Myocyte (in vitro differentiated cells): ENCODE measurements around the gene PLA2G4E. TPM values are rescaled to one million over a fixed set of nuclear protein-coding genes. Genes with fewer than 3 reads are reported as not detected.

Source experiments
- DNase-seq: peaks from one replicate; pipeline ENCODE4 v3.0.0-alpha.2; 2012; ENCODE audit warnings: low read depth
- total RNA-seq: library from RNA; depleted of rRNA; stranded (reverse); fragments of >200 nt; gene quantifications from 2 replicates; pipeline ENCODE4 v1.2.3, GENCODE V29; 2014

The PLA2G4E gene
- total RNA-seq, 1 donor from 2014 or later = not detected

DNA sequence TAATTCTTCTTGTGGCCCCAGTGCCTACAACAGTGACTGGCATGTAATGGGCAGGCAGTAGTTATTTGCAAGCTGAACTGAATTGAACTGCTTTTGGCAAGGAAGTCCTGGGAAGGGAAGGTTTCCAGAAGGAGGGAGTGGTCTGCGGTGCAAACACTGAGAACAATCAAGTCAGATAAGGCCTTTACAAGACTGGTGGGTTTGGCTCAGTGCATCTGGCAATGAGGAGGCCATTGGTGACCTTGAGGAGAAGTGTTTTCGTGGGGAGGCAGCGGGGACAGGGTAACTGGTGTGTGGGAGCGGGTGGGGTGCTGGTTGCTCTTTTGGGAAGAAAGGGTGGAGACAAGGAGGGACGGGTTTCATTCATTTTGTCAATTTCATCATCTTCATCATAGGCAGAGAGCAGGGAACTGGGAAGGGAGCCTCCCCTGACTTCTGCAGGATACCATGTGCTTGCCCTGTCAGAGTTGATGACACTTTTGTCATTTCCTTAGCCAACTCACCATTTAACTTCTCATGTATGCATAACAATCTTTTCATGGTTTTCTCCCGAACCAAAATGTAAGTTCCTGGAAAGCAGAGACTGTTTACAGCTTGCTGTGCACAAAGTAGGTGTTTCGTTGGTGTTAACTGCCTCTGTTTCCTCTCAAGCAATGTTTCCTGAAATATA is 40.1 kb downstream of the PLA2G4E start:
- DNase-seq = no peak

DNA sequence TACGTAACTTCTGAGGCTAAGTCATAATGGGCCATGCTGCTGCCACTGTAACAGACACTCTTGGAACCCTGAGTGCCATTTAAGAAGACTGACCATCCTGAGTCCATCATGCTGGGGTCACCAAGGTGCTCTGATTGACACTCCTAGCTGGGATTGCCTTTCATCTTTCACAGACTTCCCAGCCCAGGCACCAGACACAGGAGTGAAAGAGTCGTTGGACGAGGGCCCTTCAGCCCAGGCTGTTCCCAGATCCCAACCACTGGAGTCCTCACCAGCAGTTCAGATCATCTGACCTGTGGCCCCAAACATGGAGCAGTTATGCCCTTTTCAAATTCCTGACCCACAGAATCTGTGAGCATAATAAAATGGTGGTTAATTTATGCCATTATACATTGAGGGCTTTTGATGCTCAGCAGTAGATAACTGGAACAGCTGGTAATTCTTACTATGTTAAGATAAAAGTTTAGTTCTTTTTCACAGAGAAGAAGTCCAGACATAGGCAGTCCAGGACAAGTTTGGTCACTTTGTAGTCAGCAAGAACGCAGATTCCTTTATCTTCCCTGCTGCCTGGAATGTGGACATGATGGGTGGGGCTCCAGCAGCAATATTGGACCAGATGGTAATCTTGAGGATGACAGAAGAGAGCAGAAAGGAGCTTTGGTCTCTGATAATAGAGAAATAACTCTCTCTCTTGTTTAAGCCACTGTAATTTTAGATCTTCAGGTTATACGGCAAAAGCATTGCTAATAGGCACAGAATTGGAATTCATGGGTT is 41.2 kb downstream of the PLA2G4E start:
- DNase-seq = no peak

DNA sequence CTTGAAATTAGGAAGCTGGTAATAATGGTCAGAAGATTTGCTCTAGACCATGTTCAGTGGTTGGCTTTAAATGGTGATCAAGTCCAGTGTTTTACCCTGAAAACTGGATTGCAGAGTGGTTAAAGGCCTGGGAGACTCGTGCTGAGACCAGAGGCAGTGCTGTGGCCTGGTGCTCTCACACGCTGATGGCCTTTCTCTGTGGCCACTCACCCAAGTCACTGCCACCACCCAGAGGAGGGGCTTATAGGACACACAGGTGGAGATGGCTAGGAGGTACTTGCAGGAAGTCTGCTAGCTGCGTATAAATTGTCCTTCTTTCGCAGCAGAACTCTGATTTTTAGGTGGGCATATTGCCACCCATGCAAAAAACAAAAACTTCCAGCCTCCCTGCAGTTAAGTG is 42.3 kb downstream of the PLA2G4E start:
- no peak for DNase-seq

DNA sequence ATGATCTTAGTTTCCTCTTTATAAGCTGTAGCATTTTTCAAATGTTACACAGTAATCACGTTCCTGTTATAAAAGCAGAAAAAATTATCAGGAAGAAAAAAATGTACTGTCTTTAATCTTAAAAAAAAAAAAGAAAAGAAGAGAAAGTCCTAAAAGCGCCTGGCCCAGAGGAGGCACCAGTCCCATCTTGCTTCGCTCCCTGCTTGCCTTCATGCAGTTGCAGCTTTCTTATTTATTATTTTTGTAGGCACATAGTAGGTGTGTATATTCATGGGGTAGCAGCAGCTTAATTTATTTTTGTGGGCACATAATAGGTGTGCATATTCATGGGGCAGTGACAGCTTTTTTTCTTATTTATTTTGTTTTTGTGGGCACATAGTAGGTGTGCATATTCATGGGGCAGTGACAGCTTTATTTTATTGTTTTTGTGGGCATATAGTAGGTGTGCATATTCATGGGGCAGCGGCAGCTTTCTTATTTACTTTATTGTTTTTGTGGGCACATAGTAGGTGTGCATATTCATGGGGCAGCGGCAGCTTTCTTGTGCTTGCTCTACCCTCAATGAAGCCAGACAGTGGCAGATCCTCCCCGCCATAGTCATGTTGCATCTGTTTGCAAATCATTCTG is 43.0 kb downstream of the PLA2G4E start:
- DNase-seq = no peak

DNA sequence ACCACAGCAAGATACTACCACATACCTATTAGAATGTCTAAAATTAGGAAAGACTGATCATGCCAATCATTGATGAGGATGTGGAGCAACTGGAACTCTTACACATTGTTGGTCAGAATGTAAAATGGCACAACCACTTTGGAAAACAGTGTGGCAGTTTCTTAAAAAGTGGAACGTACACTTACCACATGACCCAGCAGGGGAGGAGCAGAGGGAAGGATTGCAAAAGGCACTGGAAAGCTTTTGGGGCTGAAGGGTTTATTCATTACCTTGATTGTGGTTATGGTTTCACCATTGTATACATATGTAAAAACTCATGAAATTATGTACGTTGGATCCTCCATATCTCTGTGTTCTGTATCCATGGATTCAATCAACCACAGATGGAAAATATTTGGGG is 45.2 kb downstream of the PLA2G4E start:
- no peak for DNase-seq

DNA sequence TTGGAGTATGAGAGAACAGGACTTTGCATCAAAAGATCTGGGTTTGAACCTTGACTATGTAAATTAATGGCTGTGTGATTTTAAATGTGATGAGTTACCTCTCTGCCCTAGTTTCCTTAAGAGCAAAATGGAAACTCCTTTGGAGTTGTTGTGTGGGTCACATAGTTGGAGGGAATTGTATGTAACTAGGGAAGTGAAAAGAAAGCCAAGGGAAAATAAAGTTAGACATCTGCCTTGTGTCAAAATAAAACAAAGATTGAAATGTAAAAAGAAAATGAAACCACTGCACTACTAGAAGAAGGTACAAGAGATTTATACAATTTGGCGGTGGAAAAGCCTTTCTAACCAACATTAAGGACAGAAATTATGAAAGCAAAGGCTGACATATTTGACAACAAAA is 46.8 kb downstream of the PLA2G4E start:
- DNase-seq = no peak

DNA sequence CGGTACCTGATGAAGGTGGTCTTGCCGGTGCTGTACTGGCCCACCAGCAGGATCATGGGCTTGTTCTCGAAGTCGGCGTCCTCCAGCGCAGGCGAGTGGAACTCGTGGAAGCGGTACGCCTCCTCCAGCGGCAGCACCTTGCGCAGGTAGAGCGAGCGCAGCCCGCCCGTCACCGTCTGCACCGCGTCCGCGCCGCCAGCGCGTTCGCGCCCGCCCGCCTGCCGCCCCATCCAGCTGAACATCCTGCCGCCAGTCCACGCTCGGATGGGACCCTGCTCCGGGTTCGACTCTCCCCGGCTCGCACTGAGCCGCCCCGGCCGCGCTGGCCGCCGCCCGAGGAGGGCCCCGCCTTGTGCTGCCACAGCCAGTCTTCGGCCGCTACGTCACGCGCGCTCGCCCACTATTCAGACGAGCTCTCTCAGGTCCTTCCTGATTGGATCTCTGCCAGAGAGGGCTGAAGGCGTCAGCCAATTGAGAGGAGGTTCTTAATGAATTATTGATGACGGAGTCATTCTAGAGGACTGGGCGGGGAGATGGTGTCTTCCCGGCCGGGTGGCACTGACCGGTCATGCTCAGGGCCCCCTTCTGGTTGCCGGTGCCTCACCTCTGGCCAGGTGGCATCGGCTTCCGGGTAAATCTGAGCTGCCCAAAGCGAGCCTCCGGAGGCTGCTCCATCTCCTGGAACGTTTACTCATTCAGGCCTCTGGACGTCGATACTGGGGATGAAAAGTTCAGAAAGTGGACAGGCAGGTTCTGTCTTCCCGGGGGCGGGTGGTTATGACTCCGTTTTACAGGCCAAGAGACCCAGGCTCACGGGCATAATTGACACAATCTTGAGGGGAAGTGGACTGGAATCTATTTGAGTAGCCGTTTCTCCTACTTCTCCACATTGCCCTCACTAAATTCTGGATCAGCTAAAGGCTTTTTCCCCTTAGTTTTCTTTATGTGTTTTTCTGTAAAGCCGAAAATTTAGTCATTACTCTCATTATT is 48.3 kb downstream of the PLA2G4E start, which contains the start of gene EHD4:
Gene EHD4, minus strand, starts transcription at position 305 of the 990 bp plus-strand sequence. Its CDS starts 63 bp downstream, at position 242.
- DNase-seq = peak; percentile 100

DNA sequence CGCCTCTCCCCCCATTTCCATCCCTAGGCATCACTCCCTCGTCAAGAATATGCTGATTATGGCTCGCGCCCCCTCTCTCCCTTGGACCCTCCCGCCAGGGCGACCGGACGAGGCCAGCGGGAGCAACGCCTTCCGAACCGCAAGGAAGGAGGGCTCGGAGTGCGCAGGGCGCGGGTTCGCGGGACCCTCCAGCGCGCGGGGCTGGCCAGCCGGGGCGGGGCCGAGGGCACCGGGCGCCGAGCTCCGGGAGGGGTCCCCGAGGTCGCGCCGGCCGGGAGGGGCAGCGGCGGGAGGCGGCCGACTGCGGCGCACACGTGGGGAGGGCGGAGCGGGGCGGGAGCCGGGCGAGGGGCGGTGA is 49.0 kb downstream of the PLA2G4E start:
- no peak for DNase-seq

DNA sequence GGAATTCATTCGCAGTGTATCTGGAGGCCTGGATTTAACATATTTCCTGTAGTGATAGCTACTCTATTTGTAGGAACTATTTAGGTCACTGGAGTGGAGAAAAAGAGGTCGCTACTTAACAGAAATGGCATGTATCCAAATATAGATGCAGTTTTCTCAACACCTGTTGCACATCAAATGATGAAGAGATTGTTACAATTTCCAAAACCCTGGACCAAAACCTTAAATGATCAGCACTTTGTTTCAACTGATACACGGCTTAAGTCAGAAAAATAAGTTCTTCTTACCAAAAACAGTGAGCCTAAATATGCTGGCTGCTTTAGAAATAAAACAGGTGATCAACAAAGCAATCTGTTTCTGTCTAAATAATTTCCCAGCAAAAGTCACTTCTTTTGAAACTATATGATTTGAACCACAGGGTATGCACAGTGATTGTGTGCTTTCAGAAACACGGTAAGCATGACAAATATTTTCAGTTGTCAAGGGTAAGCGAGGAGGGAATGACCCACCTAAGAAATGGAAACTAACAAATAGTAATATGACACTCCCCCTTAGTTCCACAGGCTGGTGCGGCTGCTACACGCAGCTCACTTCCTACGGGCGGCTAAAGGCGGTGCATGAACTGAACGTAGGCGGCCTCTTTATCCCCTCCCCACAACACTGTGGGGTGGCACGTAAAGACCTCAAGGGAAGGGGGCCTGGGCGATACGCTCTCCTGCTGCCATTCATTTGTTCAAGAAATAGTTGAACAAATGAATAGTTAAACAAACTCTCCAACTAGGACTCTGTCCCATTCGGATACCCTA is 49.5 kb downstream of the PLA2G4E start:
- DNase-seq = peak; percentile 61

DNA sequence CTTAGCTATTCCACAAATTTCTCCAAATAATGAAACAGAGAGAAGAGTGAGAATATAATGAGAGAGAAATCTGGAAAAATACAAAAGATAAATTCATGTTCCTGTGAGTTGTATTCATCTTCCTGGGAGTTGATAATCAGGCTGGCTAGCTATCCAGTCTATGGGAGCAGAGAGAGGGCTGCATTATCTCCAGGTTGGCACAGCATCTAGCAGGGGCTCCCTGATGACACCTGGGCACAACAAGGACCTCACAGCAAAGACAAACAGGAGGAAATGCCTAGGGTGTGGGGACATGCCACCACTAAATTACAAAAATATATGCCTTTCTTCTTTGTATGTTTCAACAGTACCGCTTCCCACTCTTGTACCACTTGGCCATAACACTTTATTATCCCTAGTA is 50.4 kb downstream of the PLA2G4E start:
- no peak for DNase-seq

DNA sequence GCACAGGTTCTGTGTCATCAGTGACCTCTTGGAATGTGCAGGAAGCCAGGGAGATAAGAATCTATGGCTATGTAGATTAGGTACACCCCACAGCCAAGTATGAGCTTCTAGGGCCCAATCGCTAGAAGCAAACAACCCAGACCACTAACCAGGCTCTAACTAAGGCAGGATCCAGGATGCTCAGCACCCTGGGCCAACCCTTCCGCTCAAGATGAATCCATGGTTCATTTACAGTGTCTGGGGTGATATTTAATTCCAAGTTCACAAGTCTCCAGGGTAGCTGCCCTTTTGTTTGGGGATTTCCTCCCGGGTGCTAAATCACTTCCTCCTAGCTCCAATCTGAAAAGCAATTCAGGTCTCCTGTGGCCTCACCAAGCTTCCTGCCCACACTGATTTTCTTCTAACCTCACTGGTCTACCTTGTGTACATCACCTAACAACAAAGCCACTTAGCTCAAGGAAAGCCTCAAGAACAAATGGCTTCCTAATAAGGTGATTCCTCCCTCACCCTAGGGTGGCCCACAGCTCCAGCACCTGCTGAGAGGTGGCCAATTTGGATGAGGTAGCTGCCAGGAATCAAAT is 50.9 kb downstream of the PLA2G4E start:
- no peak for DNase-seq

DNA sequence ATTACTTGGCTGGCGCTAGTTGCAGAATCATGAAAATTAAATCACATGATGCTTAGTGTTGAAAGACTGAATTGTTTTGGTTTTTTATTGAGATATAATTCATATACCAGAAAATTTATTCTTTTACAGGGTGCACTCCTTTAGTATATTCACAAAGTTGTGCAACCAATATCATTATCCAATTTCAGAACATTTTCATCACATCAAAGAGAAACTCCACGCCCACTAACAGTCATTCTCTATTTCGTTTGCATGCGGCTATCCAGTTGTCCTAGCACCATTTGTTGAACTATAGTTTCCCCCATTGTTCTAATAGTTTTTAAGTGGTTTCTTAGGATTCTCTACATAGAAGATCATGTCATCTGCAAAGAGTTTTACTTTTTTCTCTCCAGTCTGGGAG is 52.1 kb downstream of the PLA2G4E start:
- DNase-seq = no peak

DNA sequence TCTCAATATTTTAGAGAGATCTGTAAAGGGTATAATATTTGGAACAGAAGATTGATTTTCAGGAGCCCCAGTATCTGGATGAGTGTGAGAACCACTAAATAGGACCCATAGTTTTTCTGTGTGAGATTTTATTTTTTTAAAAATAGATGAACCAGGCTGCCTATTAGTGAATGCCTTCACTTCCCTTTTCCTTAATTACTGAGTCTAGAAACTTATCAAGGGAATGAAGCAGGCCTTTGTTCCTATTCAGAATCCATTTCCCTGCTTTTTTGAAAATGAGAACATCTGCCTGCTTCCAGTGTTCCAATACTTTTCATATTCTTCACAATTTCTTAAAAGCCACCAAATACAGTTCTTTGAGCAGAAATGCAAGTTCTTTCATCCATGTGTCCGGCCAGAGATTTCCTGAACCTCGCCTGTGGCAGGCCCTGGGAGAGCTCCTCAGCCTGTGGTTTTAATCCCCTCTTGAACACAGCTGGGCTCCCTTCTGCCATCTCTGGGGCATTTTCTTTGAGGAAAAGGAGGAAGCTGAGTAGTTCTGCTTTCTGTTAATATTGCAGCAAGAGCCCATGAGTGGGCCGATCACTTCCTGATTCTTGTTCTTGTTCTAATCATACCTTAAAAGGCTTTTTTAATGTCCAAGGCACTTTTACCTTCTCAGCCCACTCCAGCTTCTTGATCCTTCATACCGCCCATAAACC is 53.2 kb downstream of the PLA2G4E start:
- peak; percentile 26 for DNase-seq

DNA sequence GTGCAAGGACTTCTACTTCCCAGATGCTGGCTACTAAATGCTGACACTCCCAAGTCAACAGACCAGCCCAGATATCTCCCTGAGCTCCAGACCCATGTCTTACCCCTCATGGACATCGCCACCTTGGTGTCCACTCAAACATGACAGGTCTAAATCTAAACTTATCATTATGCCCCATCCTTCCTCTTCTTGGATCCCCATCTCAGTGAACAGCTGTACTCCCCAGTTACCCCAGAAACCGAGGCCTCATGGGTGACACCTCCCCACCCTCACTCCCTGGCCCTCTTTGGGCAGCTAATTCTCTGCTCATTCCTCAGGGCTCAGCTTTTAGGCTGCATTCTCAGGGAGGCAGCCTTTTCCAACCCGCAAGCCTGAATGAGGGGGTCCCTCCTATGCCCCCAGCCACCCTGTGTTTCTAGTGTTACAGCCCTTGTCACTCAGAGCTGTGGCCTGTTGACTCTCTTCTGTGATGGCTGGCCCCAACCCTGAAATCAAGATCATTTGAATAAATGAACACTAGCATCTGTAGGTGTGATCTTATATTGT is 53.8 kb downstream of the PLA2G4E start:
- DNase-seq = no peak

DNA sequence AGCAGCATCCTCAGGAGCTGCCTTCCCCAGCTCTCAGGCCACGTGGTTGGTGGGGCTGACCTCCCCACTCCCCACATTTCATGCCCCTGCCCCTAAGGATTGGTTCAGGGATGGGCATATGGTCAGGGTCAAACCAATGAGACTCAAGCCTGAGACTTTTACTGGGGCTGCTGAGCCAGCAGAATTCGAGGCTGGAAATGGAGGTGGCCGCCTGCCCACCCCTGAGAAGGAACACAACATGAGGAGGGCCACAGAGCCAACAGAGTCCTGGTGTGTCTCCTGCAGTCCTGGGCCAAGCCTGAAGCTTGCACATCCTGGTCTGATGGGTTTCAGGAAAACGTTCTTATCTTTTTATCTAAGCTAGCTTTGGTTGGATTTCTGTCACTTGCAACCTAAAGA is 54.4 kb downstream of the PLA2G4E start:
- no peak for DNase-seq

DNA sequence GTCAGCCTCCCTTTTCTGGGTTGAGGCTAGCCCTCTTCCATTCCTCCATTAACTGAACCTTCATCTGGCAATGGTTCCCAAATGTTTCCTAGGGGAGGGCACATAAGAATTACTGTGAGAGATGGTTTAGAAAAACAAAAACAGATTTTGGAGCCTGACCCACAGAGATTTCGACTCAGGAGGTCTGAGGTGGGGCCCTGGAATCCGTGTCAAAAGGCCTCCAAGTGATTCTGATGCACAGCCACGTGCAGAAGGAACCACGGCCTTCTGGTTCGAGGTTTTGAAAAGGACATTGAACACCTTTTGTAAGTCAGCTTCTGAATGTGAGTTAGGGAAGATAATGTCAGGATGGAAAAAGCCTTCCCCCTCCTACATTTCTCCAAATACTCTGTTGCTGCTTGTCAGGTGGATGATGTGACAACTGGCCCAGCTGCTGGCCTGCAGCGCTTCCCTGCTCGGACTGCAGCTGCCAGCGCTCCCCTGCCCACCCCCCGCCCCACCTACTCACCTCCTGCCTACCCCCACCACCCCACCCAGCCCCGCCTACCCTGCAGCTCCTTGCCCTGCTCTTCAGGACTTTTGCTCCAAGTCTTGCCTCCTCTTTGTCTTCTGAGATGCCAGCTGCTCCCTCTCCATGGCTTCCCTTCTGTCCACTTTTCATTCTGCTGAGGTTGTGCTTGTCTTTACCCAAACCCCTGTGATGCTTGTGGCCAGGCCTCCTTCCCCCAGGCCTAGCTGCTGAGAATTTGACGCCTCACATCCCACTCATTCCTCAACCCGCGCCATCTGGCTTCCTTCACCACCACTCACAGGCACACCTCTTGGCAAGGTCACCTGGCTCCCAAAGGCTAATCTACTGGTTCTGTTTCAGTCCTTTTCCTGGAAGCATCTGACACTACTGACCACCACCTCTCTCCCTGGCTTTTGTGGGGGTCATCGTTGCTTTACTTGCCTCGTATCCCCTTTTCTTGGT is 55.1 kb downstream of the PLA2G4E start:
- DNase-seq = peak; percentile 56

DNA sequence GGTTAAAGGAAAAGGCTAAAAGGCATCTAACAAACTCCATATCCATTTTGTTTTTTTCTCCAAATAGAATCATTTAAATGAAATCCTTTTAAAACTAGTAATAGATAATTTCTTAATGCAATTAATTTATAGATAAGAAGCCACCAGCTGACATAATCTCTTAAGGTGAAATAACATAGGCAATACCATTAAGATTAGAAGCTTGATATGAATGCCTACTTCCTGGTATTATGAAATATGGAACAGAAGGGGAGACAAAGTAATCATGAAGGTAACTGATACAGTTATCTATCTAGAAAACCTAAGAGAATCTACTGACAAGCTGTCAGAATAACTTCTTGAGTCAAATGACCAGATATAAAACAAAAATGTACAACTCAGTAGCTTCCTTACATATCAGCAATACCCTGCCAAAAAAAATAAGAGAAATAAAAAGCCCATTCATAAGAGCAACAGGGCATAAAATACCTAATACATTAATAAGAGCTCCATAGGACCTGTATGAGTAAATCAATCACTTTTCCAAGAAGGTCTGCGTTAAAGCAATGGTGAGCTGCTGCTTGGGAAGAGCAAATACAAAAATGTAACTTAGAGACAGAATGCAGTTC is 59.1 kb downstream of the PLA2G4E start:
- DNase-seq = no peak
